SH-SY5Y (cell line): ENCODE data around the gene STK24.

Source experiments
- GATA2 ChIP-seq: IDR thresholded peaks from 2 replicates; pipeline ENCODE4 v1.6.1; 2011; ENCODE audit warnings: mild to moderate bottlenecking, low read depth, low read length
- GATA3 ChIP-seq: IDR thresholded peaks from 2 replicates; pipeline ENCODE4 v1.6.1; 2011; ENCODE audit warnings: low read depth, mild to moderate bottlenecking, low read length, moderate library complexity

DNA sequence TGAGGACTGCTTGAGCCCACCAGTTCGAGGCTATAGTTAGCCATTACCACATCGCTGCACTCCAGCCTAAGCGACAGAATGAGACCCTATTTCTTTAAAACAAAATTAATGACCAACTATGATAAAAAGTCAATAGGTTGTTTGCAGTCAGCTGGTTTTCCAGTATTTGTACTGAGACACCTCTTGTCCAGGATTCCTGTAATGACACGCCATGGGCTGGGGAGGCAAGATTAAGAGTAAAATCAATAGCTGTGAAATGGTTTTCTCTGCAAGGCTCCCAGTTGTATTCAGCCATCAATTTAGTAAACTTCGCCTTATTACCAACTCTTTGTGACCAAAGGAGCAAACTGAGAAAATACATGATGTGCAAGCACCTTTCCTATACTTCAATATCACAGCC is 29.5 kb downstream of the STK24 start:
- TF ChIP-seq GATA2 (no peak), GATA3 (no peak)
